CD4-positive, alpha-beta T cell (primary cell): ENCODE data around the gene KARS1. TPM values are rescaled to one million over a fixed set of nuclear protein-coding genes. Genes with fewer than 3 reads are reported as not detected.

Experiments used
- ATAC-seq: fragments of 200-7000 bp; cut with Tn5 transposase; one replicate; pipeline ENCODE4 v1.10.0; 2022; ENCODE audit warnings: mild to moderate bottlenecking; ENCODE audit not compliant: poor library complexity
- CTCF ChIA-PET: fragments of 350-600 bp; sonication (Branson Sonifier 250); formaldehyde crosslinking; loops from one replicate; lab custom pipeline; 2021; ENCODE audit warnings: antibody characterized with exemption, inconsistent platforms; lab: Charles Lee
- POLR2A ChIA-PET: fragments of 350-600 bp; sonication (Branson Sonifier 250); formaldehyde crosslinking; loops from one replicate; lab custom pipeline; 2021; ENCODE audit warnings: antibody characterized with exemption, inconsistent platforms; lab: Charles Lee
- DNase-seq, 14 experiments: peaks; one replicate each; pipeline ENCODE4 v3.0.0-alpha.2; 2013 to 2020; ENCODE audit warnings: mixed read lengths in 2 of 14
- H3K27ac ChIP-seq, 2 donors: one replicate each; pipeline versions ENCODE4 v1.5.1 to v1.7.0; 2013; ENCODE audit warnings: low read length in 2 of 2, low read depth in 1 of 2, mild to moderate bottlenecking in 1 of 2
- H3K27me3 ChIP-seq, 2 experiments: 1 replicate in 1 of 2; 2 replicates in 1 of 2; pipeline versions ENCODE4 v1.6.1 to v1.7.0; 2013; ENCODE audit warnings: low read length in 2 of 2, control low read depth in 1 of 2, mild to moderate bottlenecking in 1 of 2, moderate library complexity in 1 of 2; ENCODE audit not compliant: insufficient read depth in 2 of 2, control insufficient read depth in 1 of 2
- H3K36me3 ChIP-seq: one replicate; pipeline ENCODE4 v1.6.1; 2013; ENCODE audit warnings: low read length, control low read depth; ENCODE audit not compliant: insufficient read depth
- H3K4me1 ChIP-seq: one replicate; pipeline ENCODE4 v1.6.1; 2013; ENCODE audit warnings: low read length, control low read depth; ENCODE audit not compliant: insufficient read depth
- H3K4me3 ChIP-seq: one replicate; pipeline ENCODE4 v1.5.1; 2013; ENCODE audit warnings: mild to moderate bottlenecking, low read length, moderate library complexity
- H3K9me3 ChIP-seq, 2 experiments: 1 replicate in 1 of 2; 2 replicates in 1 of 2; pipeline versions ENCODE4 v1.6.1 to v1.7.0; 2013; ENCODE audit warnings: low read length in 2 of 2, mild to moderate bottlenecking in 2 of 2, control low read depth in 1 of 2, moderate library complexity in 1 of 2; ENCODE audit not compliant: control insufficient read depth in 1 of 2, insufficient read depth in 1 of 2
- H3K27ac Mint-ChIP-seq: one replicate; pipeline ENCODE4 v1.8.0; 2020; ENCODE audit warnings: mixed read lengths
- H3K27me3 Mint-ChIP-seq: one replicate; pipeline ENCODE4 v1.8.0; 2021; ENCODE audit warnings: mixed read lengths
- H3K36me3 Mint-ChIP-seq: one replicate; pipeline ENCODE4 v1.8.0; 2021; ENCODE audit warnings: low read depth, mixed read lengths
- H3K4me1 Mint-ChIP-seq: one replicate; pipeline ENCODE4 v1.8.0; 2021; ENCODE audit warnings: low read depth, mixed read lengths
- H3K4me3 Mint-ChIP-seq: one replicate; pipeline ENCODE4 v1.8.0; 2020; ENCODE audit warnings: mild to moderate bottlenecking, mixed read lengths
- H3K9me3 Mint-ChIP-seq: one replicate; pipeline ENCODE4 v1.8.0; 2020; ENCODE audit warnings: mixed read lengths
- CTCF ChIP-seq: fragments of 200-600 bp; IDR thresholded peaks from one replicate; pipeline ENCODE4 v1.8.0; 2022; ENCODE audit warnings: antibody characterized with exemption, mild to moderate bottlenecking
- intact Hi-C, 2 experiments: fragments of 100-400 bp; cut with DNase I in 1 of 2; cut with micrococcal nuclease in 1 of 2; formaldehyde crosslinking; loops; one replicate each; pipeline versions ENCODE4 v1.15.1 to v1.9.0; 2023 to 2025; cut with DNase I, micrococcal nuclease
- total RNA-seq, 174 experiments: library from RNA in 2 of 174; stranded (reverse) in 2 of 174; gene quantifications; one replicate each; pipeline ENCODE4 v1.2.3 and lab custom pipeline; 2021 to 2026

Gene KARS1
- total RNA-seq, 2 experiments from 2014 or later, result 151 to 153 TPM

GRCh38 chr16:75584108-75584507 lies 63.4 kb downstream of the KARS1 start:
- ChIA-PET POLR2A (no interaction called here), CTCF (no interaction called here)

GRCh38 chr16:75579281-75579834 lies 68.1 kb downstream of the KARS1 start:
- H3K4me3 ChIP-seq, result no peak overlapping the region
- no peaks in the 10 kb centered on the region for H3K9me3 Mint-ChIP-seq
- H3K27ac ChIP-seq, result no peak overlapping the region
- H3K36me3 Mint-ChIP-seq, result peaks cover 55% of the 10 kb centered on the region
- H3K27ac Mint-ChIP-seq, result no peak overlapping the region
- H3K9me3 ChIP-seq, result no peaks in the 10 kb centered on the region
- DNase-seq, result no peak
- H3K4me1 Mint-ChIP-seq, result peaks cover 14% of the 10 kb centered on the region
- ChIA-PET POLR2A (no interaction called here), CTCF (interaction anchor here (1.4 kb wide), 1 partner anchor 62 kb away, joined by 8 read pairs; no protein-coding TSS in a partner anchor)
- no peaks in the 10 kb centered on the region for H3K27me3 ChIP-seq
- no peak overlapping the region for H3K4me3 Mint-ChIP-seq
- H3K36me3 ChIP-seq, result peaks cover 51% of the 10 kb centered on the region
- no peak for TF ChIP-seq CTCF
- intact Hi-C loops, result no loop called here
- no peaks in the 10 kb centered on the region for H3K4me1 ChIP-seq
- no peak for ATAC-seq
- H3K27me3 Mint-ChIP-seq, result no peaks in the 10 kb centered on the region

More at GRCh38 chr16:75584108-75584507, 63.4 kb downstream of the KARS1 start:
- no peak overlapping the region for H3K27ac ChIP-seq
- H3K4me3 ChIP-seq, result no peak overlapping the region
- H3K4me1 ChIP-seq, result no peaks in the 10 kb centered on the region
- no peak overlapping the region for H3K4me3 Mint-ChIP-seq
- peaks cover 28% of the 10 kb centered on the region for H3K36me3 Mint-ChIP-seq
- no peaks in the 10 kb centered on the region for H3K27me3 Mint-ChIP-seq
- no peaks in the 10 kb centered on the region for H3K9me3 ChIP-seq
- H3K27ac Mint-ChIP-seq, result no peak overlapping the region
- intact Hi-C loops, result no loop called here
- DNase-seq (no peak), ATAC-seq (no peak)
- TF ChIP-seq CTCF, result no peak
- H3K9me3 Mint-ChIP-seq, result no peaks in the 10 kb centered on the region
- peaks cover 11% of the 10 kb centered on the region for H3K36me3 ChIP-seq
- no peaks in the 10 kb centered on the region for H3K27me3 ChIP-seq
- no peaks in the 10 kb centered on the region for H3K4me1 Mint-ChIP-seq

- ChIA-PET POLR2A (no interaction called here), CTCF (interaction anchor here (1.4 kb wide), 1 partner anchor 61 kb away, joined by 8 read pairs; no protein-coding TSS in a partner anchor)
- Histone ChIP-seq H3K4me1 (no peaks in the 10 kb centered on the region), H3K27me3 (no peaks in the 10 kb centered on the region), H3K4me3 (no peak overlapping the region), H3K9me3 (no peaks in the 10 kb centered on the region), H3K27ac (no peak overlapping the region), H3K36me3 (peaks cover 57% of the 10 kb centered on the region)
- H3K36me3 Mint-ChIP-seq, result peaks cover 62% of the 10 kb centered on the region
- no peak for ATAC-seq
- H3K4me3 Mint-ChIP-seq, result no peak overlapping the region
- no peak for TF ChIP-seq CTCF
- H3K27me3 Mint-ChIP-seq, result no peaks in the 10 kb centered on the region
- peaks cover 19% of the 10 kb centered on the region for H3K4me1 Mint-ChIP-seq
- H3K27ac Mint-ChIP-seq, result no peak overlapping the region
- H3K9me3 Mint-ChIP-seq, result no peaks in the 10 kb centered on the region
- intact Hi-C loops, result no loop called here
- DNase-seq, result no peak
These were observed 68.7 kb downstream of the KARS1 start for GRCh38 chr16:75578725-75579124.
